GM20000 (cell line): Measurements from ENCODE around the gene DNAJC8.

Experiments used
- DNase-seq: peaks from one replicate; pipeline ENCODE4 v3.0.0; 2012; ENCODE audit warnings: low spot score
- TF ChIP-seq, protein P1 (sequence below): IDR thresholded peaks from 2 replicates; pipeline ENCODE4 v1.5.1; 2012; ENCODE audit warnings: mild to moderate bottlenecking, control low read depth; ENCODE audit errors: extremely low read depth, missing control alignments

DNAJC8 gene

DNA sequence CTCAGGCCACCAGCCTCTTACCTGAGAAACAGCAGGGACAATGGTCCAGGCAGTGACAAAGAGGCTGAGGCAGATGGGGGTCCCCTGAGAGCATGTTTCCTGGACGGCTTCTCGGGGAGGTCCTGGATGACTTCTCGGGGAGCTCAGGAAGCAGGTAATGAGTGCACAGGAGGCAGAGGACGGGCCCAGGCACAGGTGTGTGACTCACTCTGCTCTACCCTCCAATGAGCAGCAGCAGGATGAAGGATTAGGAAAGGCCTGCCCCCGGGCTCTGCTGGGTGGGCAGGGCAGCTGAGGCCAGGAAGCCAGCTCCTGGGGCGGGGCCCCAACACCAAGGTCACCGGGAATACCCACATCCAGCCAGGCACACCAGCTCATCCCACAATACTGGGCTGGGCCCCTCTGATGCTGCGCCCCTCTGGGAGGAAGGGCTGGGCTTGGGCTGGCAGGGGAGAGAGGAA is 39.1 kb downstream of the DNAJC8 start:
- TF ChIP-seq, protein P1, sequence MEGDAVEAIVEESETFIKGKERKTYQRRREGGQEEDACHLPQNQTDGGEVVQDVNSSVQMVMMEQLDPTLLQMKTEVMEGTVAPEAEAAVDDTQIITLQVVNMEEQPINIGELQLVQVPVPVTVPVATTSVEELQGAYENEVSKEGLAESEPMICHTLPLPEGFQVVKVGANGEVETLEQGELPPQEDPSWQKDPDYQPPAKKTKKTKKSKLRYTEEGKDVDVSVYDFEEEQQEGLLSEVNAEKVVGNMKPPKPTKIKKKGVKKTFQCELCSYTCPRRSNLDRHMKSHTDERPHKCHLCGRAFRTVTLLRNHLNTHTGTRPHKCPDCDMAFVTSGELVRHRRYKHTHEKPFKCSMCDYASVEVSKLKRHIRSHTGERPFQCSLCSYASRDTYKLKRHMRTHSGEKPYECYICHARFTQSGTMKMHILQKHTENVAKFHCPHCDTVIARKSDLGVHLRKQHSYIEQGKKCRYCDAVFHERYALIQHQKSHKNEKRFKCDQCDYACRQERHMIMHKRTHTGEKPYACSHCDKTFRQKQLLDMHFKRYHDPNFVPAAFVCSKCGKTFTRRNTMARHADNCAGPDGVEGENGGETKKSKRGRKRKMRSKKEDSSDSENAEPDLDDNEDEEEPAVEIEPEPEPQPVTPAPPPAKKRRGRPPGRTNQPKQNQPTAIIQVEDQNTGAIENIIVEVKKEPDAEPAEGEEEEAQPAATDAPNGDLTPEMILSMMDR, result no peak
- DNase-seq, result no peak

DNA sequence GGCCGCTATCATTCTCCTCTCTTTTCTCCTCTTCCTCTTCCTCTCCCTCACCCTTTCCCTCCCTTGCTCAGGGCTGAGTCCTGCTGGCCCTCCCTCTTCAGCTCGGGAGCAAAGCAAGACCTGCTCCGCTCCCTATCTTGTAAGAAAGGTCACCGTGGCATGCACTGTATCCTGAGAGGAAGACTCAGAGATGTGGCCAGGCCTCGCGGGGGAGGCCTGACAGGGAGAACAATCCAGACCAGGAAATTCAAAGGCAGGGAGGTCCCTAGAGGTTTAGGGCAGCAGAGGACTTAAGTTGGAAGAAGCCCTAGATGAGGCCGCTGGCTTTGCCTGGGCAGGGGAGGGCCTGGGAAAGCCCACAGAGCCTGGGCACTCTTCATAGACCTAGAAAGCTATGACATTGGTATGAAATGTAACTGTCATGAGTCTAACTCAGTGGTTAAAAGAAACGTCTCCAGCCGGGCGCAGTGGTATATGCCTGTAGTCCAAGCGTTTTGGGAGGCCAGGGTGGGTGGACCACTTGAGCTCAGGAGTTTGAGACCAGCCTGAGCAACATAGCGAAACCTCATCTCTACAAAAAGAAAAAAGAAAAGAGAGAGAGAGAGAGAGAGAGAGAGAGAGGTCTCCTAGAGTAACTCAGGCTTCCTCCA is 41.7 kb downstream of the DNAJC8 start:
- TF ChIP-seq, protein P1, result no peak

DNA sequence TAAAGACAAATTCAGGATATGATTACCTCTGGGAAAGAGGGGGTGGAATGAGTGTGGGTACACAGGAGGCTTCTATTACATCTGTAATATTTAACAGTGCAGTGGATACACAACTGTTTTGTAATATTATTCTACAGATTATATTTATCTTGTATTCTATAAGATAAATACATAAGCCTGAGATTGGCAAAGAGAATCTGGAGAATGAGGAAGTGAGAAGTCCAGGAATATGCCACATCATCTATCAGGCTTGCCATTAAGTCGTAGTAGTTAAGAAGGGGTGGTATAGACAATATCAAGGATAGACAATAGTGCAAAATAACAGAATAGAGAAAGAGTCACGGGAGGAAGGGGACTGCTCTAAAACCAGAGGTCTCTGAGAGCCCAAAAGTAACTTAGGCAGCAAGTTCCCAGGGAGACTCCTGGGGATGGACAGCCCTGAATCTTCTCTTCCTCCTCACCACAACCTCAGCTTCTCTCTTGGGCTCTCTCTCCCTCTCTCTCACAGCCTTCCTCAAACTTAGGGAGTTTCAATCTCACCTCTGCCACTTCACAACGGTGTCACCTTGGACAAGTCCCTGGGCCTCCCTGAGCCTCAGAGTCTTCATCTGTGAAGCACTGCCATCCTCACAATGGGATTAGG is 42.4 kb downstream of the DNAJC8 start:
- no peak for DNase-seq
- TF ChIP-seq, protein P1, result no peak

More for the DNA sequence above, 41.7 kb downstream of the DNAJC8 start:
- DNase-seq, result no peak

DNA sequence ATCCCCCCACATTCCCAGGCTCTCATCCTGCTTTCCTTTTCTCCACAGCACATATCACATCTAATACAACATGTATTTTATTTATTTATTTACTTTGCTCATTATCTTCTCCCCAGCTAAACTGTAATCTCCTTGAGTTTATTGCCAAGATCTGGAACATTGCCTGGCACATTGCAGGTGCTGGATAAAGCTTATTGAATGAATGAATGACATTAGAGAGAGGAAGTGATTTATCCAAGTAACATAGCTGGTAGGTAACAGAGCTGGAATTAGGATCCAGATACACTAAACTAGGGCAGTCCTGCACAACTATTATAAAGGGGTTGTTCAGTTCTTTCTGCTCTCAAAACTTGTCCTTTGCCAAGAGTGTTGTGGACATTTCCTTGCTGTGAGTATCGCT is 47.8 kb downstream of the DNAJC8 start:
- TF ChIP-seq, protein P1, result no peak
- no peak for DNase-seq

DNA sequence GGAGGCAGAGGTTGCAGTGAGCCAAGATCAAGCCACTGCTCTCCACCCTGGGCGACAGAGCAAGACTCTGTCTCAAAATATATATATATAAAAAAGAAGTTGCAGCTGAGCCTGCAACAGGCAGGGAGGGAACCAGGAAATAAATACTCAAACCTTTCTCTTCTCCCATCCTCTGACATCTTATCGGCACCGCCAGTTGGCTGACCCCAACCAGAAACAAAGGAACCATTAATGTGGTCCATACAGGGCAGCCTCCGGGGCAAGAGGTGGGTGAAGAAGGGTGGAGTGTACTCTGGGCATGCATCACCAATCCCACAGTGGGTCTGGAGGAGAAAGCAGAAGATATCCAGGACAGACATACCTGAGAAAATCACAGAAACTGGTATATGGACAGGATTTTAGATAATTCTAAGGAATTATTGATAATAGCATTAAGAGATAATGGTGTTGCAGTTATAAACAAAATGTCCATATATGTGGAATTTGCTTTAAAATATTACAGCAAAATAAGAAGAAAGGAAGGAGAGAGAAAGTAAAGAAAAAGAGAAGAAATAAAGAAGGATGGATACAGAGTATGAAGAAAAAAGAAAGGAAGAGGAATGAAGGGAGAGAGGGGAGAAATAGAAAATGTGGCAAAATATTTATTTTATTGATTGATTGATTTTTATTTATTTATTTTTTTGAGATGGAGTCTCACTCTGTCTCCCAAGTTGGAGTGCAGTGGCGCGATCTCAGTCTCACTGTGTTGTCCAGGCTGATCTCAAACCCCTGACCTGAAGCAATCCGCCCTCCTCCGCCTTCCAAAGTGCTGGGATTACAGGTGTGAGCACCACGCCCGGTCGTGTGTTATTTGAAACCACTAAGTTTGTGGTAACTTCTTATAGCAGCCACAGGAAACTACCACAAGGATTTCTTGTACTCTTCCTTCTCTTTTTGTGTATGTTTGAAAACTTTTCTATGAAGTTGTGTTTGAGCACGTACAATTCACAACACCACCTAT is 52.2 kb downstream of the DNAJC8 start:
- TF ChIP-seq, protein P1, result no peak
- DNase-seq, result no peak

DNA sequence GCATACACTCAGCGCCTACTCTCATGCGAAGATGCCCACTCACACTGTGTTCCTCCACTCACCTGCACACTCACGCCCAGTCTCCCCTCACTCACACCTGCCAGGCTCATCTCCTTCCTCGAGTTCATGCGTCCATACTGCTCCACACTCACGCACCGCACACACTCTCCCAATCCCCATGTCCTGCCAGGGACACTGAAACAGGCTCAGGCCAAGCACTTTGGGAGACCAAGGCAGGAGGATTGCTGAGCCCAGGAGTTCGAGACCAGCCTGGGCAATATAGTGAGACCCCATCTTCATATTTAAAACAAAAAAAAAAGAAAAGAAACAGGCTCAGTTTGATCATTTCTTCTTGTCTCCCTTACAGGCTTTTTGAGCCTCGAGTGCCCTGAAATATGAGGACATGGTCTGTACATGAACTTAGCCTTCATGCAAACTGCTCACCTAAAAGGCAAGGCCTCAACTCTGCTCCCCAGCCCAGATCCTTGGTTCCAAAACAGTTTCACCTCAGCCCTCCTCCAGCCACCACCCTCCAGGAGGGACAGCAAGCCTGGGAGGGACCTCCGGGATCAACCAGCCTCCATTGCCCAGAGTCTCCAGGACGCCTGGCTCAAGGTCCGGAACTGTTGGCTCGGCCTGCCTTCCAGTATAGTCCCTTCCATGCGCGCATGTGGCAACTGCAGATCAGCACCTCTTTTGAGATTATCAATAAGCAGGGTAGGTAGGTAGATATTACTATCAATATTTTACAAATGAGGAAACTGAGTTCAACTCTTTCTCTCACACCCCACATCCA is 53.9 kb downstream of the DNAJC8 start:
- TF ChIP-seq, protein P1, result no peak
- no peak for DNase-seq
